ENCODE measurements around the gene RET. TPM values are rescaled to one million over a fixed set of nuclear protein-coding genes. Genes with fewer than 3 reads are reported as not detected.

The RET gene
- total RNA-seq, 4 donors from 2014 or later: 0.23 to 2.1 (median 0.78) TPM

DNA sequence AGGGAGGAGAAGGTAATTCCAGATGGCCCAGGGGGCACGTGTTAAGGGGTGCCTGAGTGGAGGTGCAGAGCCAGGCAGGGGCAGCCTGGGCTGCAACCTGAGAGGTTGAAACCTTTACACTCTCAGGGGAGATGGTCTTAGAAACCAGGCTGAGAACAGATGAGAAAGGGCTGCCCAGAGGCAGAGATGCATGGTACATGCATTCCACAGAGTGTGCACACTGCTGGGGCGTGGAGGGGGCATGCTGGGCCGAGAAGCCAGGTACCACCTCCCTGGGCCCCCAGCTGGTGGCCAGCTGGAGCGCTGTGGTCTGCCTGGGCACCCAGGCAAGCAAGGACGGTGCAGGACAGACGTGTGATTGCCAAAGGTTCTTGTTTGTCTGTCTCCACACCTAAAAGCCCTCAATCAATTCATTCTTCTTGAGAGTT lies 47.2 kb downstream of the RET start:
- Histone ChIP-seq H3K36me3 (no peaks in the 10 kb centered on the region), H3K27me3 (no peaks in the 10 kb centered on the region), H3K4me3 (no peak overlapping the region), H3K9me3 (no peaks in the 10 kb centered on the region), H3K27ac (no peak overlapping the region), H3K4me1 (peaks cover 14% of the 10 kb centered on the region)
- 76% methylated on average over 1 of the region's 6 CpGs for WGBS
- peak in 1 of 2 donors; percentile 58 for DNase-seq (ENCODE audit: low spot score in 2 of 2)
- TF ChIP-seq, protein P1, sequence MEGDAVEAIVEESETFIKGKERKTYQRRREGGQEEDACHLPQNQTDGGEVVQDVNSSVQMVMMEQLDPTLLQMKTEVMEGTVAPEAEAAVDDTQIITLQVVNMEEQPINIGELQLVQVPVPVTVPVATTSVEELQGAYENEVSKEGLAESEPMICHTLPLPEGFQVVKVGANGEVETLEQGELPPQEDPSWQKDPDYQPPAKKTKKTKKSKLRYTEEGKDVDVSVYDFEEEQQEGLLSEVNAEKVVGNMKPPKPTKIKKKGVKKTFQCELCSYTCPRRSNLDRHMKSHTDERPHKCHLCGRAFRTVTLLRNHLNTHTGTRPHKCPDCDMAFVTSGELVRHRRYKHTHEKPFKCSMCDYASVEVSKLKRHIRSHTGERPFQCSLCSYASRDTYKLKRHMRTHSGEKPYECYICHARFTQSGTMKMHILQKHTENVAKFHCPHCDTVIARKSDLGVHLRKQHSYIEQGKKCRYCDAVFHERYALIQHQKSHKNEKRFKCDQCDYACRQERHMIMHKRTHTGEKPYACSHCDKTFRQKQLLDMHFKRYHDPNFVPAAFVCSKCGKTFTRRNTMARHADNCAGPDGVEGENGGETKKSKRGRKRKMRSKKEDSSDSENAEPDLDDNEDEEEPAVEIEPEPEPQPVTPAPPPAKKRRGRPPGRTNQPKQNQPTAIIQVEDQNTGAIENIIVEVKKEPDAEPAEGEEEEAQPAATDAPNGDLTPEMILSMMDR (IDR thresholded peaks at IDR 0.05): no peak
- TF ChIP-seq POLR2A (IDR thresholded peaks at IDR 0.05) (no peak), POLR2AphosphoS5 (IDR thresholded peaks at IDR 0.05) (no peak), EP300 (IDR thresholded peaks at IDR 0.05) (no peak)

GRCh38 chr10:43124574-43125273 lies 47.9 kb downstream of the RET start:
- H3K27me3 ChIP-seq: no peaks in the 10 kb centered on the region
- no peaks in the 10 kb centered on the region for H3K36me3 ChIP-seq
- no peaks in the 10 kb centered on the region for H3K9me3 ChIP-seq
- H3K4me1 ChIP-seq: peaks cover 15% of the 10 kb centered on the region
- WGBS: 93% methylated on average over 9 of the region's 9 CpGs
- H3K4me3 ChIP-seq: no peak overlapping the region
- DNase-seq (ENCODE audit: low spot score in 2 of 2): peak; percentile 31 to 55
- H3K27ac ChIP-seq: no peak overlapping the region
- no peak for TF ChIP-seq EP300 (IDR thresholded peaks at IDR 0.05)
- no peak for TF ChIP-seq POLR2AphosphoS5 (IDR thresholded peaks at IDR 0.05)
- TF ChIP-seq POLR2A (IDR thresholded peaks at IDR 0.05): no peak
- TF ChIP-seq, protein P1 (IDR thresholded peaks at IDR 0.05): no peak

GRCh38 chr10:43125274-43125845 lies 48.5 kb downstream of the RET start:
- no peak overlapping the region for H3K27ac ChIP-seq
- peak; percentile 24 to 56 for DNase-seq (ENCODE audit: low spot score in 2 of 2)
- TF ChIP-seq EP300 (IDR thresholded peaks at IDR 0.05) (no peak), POLR2A (IDR thresholded peaks at IDR 0.05) (no peak), POLR2AphosphoS5 (IDR thresholded peaks at IDR 0.05) (no peak)
- TF ChIP-seq, protein P1 (IDR thresholded peaks at IDR 0.05): no peak
- WGBS: 95% methylated on average over 8 of the region's 8 CpGs
- H3K4me3 ChIP-seq: no peak overlapping the region
- no peaks in the 10 kb centered on the region for H3K36me3 ChIP-seq
- H3K27me3 ChIP-seq: no peaks in the 10 kb centered on the region
- no peaks in the 10 kb centered on the region for H3K9me3 ChIP-seq
- peaks cover 15% of the 10 kb centered on the region for H3K4me1 ChIP-seq

DNA sequence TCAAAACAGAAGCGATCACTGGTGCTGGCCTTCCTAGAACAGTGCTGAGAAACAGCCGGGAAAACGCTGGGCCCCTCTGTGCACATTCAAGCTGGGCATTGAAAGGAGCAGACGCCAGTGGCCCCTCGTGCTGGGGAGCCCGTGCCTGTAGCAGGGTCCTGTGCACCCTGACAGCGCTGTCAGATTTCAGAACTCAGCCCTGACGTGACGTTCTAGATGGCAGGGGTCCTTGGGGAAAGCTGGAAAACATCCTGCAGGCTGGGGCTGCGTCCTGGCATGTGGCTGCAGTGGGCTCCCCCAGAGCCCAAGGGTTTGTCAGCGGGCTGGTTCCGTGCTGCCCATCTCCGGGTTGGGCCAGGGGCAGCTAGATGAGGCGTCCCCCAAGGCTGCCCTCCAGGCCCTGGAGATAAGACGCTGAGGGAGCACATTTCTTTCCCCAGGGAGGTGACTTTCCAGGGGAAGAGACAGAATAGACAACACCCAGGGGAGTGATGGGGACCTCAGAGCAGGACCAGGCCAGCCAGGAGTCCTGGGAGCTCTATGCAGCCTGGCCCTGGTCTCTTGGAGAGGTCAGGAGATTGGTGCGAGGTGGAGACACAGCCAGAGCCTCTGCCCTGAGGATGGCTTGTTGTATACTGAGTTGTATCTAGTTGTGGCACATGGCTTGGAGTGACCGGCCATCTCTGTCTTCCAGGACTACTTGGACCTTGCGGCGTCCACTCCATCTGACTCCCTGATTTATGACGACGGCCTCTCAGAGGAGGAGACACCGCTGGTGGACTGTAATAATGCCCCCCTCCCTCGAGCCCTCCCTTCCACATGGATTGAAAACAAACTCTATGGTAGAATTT lies 49.2 kb downstream of the RET start:
- Histone ChIP-seq H3K27me3 (no peaks in the 10 kb centered on the region), H3K4me1 (peaks cover 15% of the 10 kb centered on the region), H3K36me3 (no peaks in the 10 kb centered on the region), H3K9me3 (no peaks in the 10 kb centered on the region), H3K27ac (no peak overlapping the region), H3K4me3 (no peak overlapping the region)
- peak; percentile 39 to 64 for DNase-seq (ENCODE audit: low spot score in 2 of 2)
- 85% methylated on average over 18 of the region's 23 CpGs for WGBS
- no peak for TF ChIP-seq POLR2A (IDR thresholded peaks at IDR 0.05)

- no peak overlapping the region for H3K27ac ChIP-seq
- H3K4me3 ChIP-seq: no peak overlapping the region
- H3K4me1 ChIP-seq: peaks cover 8% of the 10 kb centered on the region
- no peaks in the 10 kb centered on the region for H3K9me3 ChIP-seq
- H3K36me3 ChIP-seq: no peaks in the 10 kb centered on the region
- H3K27me3 ChIP-seq: no peaks in the 10 kb centered on the region
- no peak for TF ChIP-seq POLR2AphosphoS5 (IDR thresholded peaks at IDR 0.05)
- DNase-seq (ENCODE audit: low spot score in 2 of 2): no peak
- WGBS: 84% methylated on average over 5 of the region's 7 CpGs
These were observed 50.0 kb downstream of the RET start for GRCh38 chr10:43126759-43127424.
